ENCODE results near the gene FAM222B.

Gene FAM222B

DNA sequence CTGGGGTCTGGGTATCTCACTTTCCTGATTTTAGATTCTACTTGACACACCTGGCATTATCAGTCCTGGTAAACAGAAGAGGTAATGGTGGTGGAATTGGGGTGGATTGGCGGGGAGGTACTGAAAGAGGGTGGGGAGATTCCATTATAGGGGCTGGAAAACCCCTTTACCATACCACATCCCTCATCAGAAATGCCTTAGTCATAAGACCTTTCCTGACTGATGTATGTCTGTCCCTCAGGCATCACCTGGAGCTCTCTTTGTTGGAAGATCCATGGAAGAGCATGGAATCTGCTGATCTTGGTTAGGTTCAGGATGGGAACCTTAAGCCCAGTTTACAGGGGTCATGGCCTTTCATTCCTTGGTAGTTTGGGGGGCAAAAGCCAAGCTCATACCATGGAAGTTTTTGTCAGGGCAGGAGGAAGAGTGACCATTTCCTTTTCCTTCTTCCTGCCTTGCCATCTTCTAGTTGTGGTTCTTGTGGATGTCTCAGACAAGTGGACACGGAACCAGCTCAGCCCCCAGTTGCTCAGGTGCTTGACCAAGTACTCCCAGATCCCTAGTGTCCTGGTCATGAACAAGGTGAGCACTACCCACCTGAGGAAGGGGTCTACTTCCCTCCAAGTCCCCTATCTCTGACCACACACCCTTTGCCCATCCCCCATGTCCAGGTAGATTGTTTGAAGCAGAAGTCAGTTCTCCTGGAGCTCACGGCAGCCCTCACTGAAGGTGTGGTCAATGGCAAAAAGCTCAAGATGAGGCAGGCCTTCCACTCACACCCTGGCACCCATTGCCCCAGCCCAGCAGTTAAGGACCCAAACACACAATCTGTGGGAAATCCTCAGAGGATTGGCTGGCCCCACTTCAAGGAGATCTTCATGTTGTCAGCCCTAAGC is 15.6 kb upstream of the FAM222B start:
- H3K4me1 ChIP-seq = no peaks in the 10 kb centered on the region
- no peaks in the 10 kb centered on the region for H3K27me3 ChIP-seq
- no peak for DNase-seq
- H3K36me3 ChIP-seq = no peaks in the 10 kb centered on the region; the same call in 1 of the 2 replicates
- no peak overlapping the region for H3K4me3 ChIP-seq (ENCODE audit: low read depth, low read length)
- no peaks in the 10 kb centered on the region for H3K9me3 ChIP-seq
- TF ChIP-seq, protein P1, sequence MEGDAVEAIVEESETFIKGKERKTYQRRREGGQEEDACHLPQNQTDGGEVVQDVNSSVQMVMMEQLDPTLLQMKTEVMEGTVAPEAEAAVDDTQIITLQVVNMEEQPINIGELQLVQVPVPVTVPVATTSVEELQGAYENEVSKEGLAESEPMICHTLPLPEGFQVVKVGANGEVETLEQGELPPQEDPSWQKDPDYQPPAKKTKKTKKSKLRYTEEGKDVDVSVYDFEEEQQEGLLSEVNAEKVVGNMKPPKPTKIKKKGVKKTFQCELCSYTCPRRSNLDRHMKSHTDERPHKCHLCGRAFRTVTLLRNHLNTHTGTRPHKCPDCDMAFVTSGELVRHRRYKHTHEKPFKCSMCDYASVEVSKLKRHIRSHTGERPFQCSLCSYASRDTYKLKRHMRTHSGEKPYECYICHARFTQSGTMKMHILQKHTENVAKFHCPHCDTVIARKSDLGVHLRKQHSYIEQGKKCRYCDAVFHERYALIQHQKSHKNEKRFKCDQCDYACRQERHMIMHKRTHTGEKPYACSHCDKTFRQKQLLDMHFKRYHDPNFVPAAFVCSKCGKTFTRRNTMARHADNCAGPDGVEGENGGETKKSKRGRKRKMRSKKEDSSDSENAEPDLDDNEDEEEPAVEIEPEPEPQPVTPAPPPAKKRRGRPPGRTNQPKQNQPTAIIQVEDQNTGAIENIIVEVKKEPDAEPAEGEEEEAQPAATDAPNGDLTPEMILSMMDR (IDR thresholded peaks at IDR 0.05; ENCODE audit: low read depth, low read length) = no peak

DNA sequence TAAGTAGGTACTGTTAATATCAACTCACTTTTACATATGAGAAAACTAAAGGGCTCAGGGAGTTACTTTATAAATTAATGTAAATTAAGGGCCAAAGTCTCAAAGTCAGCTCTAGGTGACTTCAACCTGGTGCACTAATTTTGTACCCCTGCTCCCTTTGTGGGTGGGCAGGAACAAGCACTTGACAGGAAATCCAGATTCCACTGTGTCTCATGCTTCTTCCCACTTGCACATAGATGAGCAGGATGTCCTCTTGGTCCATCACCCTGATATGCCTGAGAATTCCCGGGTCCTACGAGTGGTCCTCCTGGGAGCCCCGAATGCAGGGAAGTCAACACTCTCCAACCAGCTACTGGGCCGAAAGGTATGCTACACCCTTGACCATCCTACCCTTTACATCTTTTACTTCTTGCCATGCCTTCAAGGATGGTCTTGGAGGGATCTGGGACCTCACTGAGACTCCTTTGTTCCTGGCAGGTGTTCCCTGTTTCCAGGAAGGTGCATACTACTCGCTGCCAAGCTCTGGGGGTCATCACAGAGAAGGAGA is 13.5 kb upstream of the FAM222B start:
- TF ChIP-seq, protein P1 (IDR thresholded peaks at IDR 0.05; ENCODE audit: low read depth, low read length) = no peak
- Histone ChIP-seq H3K9me3 (no peaks in the 10 kb centered on the region), H3K4me1 (no peaks in the 10 kb centered on the region), H3K27me3 (no peaks in the 10 kb centered on the region), H3K36me3 (no peaks in the 10 kb centered on the region; the same call in 1 of the 2 replicates), H3K4me3 (ENCODE audit: low read depth, low read length) (peak overlapping the region; percentile 84; the same call in 1 of the 2 replicates)
- DNase-seq = no peak

DNA sequence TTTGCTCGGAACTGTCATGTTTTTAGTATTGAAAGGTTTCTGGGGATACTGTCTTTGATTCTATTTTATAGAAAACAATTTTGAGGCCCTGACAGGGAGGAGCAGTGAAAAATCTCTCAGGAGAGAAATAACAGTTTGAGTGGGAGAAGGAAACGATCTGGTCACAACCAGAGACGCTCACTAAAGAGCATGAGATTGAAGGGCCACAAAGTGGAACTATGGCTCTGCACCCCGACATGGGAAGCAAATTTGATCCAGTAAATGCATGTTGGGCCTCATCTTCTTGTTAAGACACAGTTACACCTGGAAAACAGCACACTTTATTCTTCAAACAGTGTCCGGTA is 12.7 kb upstream of the FAM222B start:
- H3K4me1 ChIP-seq = no peaks in the 10 kb centered on the region
- DNase-seq = no peak
- no peaks in the 10 kb centered on the region for H3K27me3 ChIP-seq
- H3K4me3 ChIP-seq (ENCODE audit: low read depth, low read length) = peak overlapping the region; percentile 84
- H3K9me3 ChIP-seq = no peaks in the 10 kb centered on the region
- TF ChIP-seq, protein P1 (IDR thresholded peaks at IDR 0.05; ENCODE audit: low read depth, low read length) = no peak
- no peaks in the 10 kb centered on the region; the same call in 1 of the 2 replicates for H3K36me3 ChIP-seq

DNA sequence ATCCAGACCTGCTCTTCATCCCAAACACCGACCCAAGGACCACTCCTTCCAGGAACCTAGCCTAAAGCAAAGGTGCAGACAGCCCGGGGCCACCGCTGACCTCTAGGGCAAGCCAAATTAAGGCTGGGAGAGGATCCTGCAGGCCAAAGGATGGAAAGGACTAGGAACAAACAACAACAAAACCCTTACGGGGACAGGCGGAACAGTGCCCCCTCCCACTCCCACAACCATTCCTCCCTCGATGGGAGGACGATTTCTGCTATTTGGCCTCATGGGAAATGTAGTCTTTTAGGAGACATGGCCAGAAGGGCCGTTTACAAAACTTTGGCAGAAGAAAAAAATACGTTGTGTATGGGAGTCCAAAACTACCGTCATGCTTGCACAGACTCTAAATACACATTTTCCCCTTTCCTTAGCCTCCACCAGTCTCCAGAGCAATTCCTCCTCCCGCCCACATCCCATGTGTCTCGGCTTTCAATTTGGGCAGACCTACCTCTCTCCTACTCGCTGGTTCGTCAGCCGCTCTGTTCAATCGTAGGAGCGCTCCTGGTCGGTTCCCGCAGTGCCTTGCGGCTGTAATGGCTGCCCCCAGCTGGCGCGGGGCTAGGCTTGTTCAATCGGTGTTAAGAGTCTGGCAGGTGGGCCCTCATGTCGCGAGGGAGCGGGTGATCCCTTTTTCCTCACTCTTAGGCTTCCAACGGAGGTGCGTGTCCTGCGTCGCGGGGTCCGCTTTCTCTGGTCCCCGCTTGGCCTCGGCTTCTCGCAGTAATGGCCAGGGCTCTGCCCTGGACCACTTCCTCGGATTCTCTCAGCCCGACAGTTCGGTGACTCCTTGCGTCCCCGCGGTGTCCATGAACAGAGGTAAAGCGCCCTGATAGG is 12.1 kb upstream of the FAM222B start, which contains the start of gene ERAL1:
ERAL1 (plus strand) TSS at position 560 of the 879 bp plus-strand sequence; CDS start at position 579, 19 bp downstream.
- no peaks in the 10 kb centered on the region; the same call in 1 of the 2 replicates for H3K36me3 ChIP-seq
- TF ChIP-seq, protein P1 (IDR thresholded peaks at IDR 0.05; ENCODE audit: low read depth, low read length) = no peak
- no peaks in the 10 kb centered on the region for H3K27me3 ChIP-seq
- H3K4me3 ChIP-seq (ENCODE audit: low read depth, low read length) = peak within 1 kb of the TSS; percentile 84
- no peaks in the 10 kb centered on the region for H3K4me1 ChIP-seq
- no peaks in the 10 kb centered on the region for H3K9me3 ChIP-seq
- peak; percentile 77 for DNase-seq

DNA sequence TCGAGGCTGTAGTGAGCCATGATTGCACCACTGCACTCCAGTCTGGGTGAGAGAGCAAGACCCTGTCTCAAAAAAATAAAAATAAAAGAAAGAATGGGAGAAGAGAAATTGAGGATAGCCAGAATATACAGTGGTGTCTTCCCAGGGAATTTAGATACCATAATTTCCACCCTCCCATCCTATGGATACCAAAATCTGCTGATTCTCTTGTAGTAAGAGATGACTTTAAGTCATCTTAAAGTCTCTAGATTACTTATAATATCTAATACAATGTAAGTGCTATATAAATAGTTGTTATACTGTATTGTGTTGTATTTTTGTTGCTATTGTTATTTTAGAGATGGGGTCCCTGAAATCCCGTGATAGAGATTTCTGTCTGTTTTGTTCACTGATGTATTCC is 10.7 kb upstream of the FAM222B start:
- Histone ChIP-seq H3K9me3 (no peaks in the 10 kb centered on the region), H3K4me3 (ENCODE audit: low read depth, low read length) (no peak overlapping the region), H3K4me1 (no peaks in the 10 kb centered on the region), H3K27me3 (no peaks in the 10 kb centered on the region), H3K36me3 (no peaks in the 10 kb centered on the region)
- DNase-seq = no peak
- TF ChIP-seq, protein P1 (IDR thresholded peaks at IDR 0.05; ENCODE audit: low read depth, low read length) = no peak

Measured in BE2C (cell line).